22Rv1 (cell line): ENCODE results near the gene EVL.

ENCODE experiments used
- ZFX ChIP-seq: fragments of 450-650 bp; IDR thresholded peaks from 2 replicates; pipeline ENCODE4 v1.6.1; 2017; ENCODE audit warnings: antibody characterized with exemption, borderline replicate concordance
- TF ChIP-seq, protein P1 (sequence below): fragments of 450-650 bp; IDR thresholded peaks from 2 replicates; pipeline ENCODE4 v1.5.1; 2017; ENCODE audit warnings: mild to moderate bottlenecking

DNA sequence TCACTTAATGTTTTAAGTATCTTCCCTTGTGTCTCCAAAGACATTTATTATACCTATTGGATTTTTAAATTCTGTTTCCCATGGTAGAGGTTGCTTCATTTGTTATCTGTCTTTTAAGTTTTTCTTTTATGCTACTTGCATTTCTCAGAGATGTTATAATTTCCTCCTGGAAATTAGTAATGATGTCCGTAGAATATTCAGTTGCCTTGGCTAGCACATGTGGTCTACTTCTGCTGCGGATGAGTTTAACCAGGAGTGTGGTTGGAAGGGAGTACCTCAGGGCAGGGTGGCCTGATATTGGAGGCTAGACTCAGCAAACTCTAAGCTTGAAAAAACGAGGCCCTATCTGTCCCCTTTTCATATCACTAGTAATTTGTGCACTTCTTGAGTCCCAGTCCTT, 8.8 kb upstream of the EVL start:
- TF ChIP-seq, protein P1, sequence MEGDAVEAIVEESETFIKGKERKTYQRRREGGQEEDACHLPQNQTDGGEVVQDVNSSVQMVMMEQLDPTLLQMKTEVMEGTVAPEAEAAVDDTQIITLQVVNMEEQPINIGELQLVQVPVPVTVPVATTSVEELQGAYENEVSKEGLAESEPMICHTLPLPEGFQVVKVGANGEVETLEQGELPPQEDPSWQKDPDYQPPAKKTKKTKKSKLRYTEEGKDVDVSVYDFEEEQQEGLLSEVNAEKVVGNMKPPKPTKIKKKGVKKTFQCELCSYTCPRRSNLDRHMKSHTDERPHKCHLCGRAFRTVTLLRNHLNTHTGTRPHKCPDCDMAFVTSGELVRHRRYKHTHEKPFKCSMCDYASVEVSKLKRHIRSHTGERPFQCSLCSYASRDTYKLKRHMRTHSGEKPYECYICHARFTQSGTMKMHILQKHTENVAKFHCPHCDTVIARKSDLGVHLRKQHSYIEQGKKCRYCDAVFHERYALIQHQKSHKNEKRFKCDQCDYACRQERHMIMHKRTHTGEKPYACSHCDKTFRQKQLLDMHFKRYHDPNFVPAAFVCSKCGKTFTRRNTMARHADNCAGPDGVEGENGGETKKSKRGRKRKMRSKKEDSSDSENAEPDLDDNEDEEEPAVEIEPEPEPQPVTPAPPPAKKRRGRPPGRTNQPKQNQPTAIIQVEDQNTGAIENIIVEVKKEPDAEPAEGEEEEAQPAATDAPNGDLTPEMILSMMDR = no peak
- no peak for TF ChIP-seq ZFX
